Amniotic stem cell (primary cell): ENCODE data around the gene PLCH1.

Experiments used
- DNase-seq: peaks from one replicate; lab custom pipeline; 2025; lab: John Stamatoyannopoulos, UW

PLCH1 gene

DNA sequence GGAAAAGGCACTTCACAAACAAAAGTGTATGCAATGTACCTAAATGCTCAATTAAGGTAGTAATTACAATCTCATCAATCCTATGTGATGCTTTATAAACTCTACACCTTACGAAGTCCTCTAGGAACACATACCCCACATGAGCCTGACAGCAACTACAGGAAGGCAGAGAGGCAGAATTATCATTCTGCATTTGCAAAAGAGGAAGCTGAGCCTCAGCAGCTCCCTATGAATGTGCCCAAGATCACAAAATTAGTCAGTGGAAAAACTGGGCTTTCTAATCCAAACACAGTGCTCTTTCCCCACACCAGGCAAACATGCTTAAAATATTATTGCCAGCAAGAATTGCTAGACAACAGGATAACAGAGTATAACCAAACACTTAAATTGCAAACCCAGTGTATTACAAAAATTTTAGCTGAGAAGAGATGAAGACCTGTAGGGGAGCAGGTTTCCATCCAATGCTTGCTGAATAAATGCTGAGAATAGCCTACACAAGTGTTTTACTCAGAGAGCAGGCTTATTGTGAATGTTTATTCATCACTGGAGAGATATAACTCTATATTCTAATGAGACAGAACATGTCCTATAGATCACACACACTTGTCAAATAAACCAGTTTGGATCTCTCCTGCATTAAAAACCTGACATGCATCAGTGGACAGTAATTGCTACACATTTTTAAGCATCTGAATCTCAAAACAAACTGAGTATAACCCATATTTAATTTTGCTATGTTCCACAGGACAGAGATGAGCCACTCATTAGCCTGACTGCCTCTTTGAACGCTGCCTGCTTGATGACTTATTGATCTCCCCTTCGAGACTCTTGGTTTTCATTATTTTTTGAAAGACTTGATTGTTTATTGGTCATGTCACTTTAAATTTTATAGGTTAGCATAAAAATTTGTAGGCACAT lies 62.2 kb downstream of the PLCH1 start:
- DNase-seq, result no peak

DNA sequence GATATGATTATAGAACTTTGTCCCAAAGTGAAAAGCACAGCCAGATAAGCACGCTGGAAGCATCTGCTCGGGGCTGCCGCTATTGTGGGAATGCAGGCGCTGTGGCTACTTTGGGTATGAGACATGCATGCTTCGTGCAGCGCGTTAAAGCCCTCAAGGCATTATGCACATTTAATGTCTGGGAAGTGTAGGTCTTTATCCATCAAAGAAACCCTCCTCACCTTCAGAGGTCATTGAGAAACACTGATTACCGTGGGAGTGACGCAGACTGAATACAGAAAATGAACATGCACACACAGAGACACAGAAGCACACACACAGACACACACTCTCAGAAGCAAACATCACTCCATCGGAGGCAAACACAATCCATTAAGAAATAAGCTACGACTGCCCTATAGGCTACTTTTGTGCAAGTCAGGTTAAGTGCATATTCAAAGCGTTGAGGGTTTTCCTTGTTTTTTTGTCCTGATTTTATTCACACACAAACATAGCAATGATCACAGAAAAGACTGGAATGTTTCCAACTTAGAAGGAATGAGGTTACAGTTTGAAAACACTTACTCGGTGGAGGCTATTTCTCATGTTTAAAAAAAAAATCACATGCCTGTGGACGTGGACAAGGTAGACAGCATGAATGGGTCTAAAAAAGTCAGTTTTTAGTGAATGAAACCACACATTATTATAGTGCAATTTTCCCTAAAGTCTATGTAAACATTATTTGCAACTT lies 68.5 kb downstream of the PLCH1 start:
- DNase-seq, result peak; percentile 72

DNA sequence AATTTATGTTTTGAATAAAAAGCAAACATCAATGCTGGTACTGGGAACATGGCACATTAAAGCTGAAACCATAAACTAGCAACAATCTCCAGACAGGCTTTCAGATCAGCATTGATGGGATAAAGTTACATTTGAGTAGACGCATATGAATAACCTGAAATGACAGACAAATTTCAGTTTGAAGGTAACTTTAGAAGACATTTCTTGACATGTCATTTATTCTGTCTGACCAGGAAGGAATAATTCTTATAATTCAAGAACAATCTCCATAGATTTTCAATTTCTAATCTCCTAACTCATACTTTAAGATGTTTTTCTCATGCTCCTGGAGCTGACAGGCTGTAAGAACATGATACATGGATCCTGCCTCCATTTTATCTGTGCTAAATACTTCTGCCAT lies 69.8 kb downstream of the PLCH1 start:
- DNase-seq, result no peak

DNA sequence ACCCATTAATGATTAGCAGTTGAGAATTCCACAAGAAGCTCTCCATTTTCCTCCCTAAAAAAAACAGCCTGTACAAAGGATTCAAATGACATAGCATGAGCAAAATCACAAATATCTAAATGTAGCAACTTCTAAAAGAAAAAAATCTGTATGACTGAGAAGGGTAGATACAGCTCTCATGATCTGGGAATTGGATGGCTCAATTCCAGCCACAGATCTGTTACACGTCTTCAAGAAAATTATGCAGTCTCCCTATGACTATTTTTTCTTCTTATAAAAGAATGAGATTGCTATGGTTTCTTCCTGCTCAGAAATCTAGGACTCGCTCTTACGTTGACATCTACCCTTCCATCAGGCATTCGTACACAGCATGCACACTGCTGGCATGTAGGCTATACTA lies 71.5 kb downstream of the PLCH1 start:
- DNase-seq, result no peak

DNA sequence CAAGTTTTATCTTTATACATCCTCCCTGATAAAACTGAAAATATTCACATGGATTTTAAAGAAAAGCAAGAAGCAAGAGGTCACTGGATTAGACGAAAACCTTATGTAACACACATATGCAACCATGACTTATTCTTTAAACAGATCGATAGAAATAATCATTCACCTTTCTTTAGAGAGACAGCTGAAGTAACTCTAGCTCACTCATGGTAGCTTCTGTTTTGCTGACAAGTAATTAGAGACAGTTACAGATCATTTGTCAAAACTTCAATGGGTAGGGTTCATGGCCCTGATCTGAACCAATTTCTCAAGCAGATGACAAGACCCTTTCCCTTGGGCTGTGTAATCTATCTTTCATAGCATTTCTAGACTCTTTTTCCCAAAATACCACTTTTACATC lies 74.5 kb downstream of the PLCH1 start:
- DNase-seq, result no peak

DNA sequence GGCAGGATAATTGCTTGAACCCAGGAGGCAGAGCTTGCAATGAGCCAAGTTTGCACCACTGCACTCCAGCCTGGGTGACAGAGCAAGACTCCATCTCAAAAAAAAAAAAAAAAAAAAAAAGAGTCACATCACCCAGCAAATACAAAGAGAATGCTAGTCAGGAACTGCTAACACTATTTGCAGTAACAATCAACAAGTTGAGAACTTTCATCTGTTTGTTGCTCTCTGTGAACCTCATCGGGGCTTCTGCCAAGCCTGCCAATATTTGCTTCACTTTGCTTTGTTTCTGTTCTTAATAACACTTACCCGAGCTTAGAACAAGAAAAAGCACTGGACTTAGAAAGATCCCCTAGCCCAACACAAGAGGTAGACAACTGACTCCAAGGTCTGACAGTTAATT lies 76.9 kb downstream of the PLCH1 start:
- no peak for DNase-seq

DNA sequence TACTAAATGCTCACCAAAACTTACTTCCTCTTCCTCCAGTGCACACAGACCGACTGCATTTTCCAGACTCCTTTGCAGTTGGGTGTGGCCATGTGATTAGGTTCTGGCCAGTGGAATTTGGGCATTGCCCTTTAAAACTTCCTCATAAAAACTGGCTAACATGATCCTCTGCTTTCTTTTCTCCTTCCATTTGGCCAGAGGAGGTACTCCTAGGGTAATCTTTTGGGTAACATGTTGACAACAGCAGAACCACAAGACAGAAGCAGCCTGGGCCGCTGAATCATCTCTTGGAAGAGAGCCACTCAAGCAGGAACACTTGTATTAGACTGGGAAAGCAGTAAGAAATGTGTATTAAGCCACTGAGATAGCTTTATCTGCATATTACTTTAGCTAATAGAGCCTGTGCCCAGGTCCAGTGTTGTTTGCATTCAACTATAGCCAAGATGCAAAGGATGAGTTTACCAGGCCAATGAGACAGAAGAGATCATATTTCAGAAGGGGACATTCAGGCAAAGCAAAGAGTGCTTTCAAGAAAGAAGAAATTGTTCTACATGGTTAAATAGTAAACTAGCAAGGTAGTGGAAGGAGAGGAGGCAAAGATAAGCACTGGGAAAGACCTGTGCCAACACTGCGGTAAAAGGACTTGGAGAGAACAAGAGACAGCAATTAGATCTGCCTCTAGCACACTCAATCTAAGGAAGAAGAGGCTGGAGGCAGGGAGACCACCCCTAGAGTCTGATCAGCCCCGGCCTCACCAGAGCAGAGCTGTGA lies 79.8 kb downstream of the PLCH1 start:
- DNase-seq, result no peak

DNA sequence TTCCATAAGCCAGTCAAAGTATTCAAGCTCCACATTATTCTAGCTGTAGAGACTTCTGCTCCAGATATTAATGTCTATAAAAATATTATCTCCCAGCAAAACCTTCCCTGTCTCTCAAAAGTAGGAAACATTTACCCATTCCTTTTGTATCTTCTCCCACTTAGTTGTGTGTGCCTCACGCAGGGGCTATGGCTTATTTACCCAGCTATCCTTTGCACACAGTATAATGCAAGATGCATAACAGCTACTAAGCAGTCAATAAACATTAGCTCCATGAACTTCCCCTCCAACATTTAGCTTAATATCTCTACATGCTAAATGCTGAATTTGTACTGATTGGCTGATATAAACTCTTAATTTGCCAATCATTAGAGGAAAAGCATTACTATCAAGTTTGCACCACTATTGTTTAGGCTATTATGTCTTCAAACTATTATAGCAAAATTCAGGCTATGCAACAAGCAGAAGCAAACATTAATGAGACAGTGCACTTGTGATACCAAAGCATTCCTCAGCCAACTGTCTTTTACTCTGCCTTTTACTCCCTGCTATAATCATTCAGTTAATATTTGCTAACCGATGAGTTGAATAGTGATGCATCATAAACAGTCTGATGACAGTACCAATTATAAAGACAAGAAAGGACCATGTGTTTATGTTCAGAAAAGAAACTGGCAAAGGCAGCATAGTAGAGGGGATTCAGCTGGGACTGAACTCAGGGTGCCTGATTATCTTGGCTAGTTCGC lies 81.2 kb downstream of the PLCH1 start:
- DNase-seq, result no peak

DNA sequence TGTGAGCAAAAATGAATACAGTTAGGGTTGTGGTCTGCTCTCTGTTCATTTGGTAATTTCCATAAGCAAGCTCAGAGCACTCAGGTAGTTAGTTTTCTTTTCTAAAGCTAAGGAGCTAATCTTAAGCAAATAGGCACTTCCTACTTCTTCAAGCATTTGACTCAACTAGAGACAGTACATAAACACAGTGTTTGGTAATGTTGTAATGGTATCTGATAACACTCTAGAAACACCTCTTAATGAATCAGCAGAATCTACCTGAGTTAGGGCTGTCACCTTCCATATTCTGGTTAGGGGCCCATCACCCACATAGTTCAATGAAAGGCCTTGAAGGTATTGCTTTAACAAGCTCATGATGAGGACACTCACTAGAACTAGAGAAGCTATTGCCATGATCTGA lies 83.1 kb downstream of the PLCH1 start:
- DNase-seq, result no peak

DNA sequence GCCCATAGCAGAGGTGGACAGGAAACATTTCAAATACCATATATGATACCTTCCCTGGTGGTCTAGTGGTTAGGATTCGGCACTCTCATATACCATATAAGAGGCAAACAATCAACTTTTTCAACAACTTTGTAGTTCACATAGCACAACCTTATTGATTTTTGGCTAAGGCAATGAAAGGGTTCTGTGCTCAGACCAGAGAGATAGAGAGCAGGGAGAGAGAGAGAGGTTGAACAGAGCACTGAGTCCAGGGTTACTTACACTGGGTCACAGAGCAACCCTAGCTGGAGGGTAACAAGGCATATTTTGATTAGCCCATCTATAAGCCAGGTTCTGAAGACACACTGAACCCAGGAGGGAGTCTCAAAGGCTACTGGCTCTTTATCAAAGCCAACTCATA lies 83.8 kb downstream of the PLCH1 start:
- DNase-seq, result no peak

DNA sequence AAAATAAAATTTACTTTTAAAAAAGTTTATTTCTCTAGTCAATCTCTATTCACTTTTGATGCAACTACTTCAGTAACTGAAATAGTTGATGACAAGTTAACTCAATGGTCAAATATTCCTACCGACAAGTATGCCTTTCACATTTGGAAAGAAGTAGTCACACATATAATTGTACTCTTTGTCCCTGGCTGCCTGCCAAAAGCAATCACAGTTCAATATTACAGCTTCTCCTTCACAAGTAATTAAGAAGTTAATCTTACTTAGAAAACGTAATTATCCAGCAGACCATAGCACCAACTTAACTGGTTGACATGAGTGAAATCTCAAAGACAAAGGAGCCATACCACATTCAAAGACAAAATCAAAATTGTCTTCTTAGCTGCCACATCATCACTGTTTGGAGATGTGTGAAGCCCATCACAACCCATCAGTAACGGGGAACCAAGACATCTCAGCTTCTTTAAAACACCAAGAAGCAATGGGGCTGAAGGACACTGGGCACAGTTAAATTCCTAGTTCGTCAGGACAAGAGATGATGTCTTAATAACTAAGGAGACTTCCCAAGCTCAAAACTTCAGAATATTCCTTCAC lies 86.1 kb downstream of the PLCH1 start:
- DNase-seq, result no peak

DNA sequence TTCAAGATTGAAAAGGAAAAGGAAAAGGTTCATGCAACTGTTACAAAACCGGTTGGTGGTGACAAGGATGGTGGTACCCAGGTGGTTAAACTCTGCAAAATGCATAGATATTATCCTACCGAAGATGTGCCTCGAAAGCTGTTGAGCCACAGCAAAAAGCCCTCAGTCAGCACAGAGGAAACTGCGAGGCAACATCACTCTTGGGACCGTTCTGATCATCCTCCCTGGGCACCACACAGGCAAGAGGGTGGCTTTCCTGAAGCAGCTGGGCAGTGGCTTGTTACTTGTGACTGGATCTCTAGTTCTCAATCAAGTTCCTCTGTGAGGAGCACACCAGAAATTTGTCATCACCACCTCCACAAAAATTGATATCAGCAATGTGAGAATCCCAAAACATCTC lies 86.9 kb downstream of the PLCH1 start:
- DNase-seq, result no peak

DNA sequence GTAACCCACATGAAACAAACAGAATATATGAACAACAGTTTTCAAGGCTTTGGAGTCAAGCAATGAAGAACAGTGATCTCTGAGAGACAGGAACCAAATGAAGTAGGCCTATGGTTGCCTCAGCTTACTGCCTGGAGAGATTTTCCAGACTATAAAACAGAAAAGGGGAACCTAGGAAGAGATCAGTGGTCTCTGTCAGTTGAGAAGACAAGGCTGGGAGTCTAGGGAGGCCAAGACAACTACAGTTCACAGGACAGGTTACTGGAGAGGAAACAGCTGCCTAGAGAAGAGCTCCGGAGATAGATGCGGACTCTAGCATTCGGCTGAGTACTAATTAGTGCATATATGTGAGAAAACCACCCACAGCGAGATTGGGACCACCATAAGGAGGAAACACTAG lies 87.7 kb downstream of the PLCH1 start:
- DNase-seq, result no peak

DNA sequence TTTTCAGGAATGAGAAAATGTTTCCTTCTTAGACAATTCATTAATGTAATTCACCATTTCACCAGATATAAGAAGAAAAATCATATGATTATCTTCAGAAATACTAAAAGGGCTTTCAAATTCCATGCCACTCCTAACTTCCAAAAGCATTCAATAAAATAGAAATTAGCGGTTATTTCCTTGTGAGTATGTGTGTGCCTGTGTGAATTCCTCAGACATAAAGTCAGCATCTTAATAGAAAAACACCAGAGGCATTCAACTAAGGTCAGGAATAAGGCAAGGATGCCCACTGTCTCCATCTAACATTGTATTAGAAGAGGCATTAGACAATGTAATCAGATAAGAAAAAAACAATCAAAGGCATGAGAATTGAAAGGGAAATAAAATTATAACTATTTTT lies 88.4 kb downstream of the PLCH1 start:
- no peak for DNase-seq

DNA sequence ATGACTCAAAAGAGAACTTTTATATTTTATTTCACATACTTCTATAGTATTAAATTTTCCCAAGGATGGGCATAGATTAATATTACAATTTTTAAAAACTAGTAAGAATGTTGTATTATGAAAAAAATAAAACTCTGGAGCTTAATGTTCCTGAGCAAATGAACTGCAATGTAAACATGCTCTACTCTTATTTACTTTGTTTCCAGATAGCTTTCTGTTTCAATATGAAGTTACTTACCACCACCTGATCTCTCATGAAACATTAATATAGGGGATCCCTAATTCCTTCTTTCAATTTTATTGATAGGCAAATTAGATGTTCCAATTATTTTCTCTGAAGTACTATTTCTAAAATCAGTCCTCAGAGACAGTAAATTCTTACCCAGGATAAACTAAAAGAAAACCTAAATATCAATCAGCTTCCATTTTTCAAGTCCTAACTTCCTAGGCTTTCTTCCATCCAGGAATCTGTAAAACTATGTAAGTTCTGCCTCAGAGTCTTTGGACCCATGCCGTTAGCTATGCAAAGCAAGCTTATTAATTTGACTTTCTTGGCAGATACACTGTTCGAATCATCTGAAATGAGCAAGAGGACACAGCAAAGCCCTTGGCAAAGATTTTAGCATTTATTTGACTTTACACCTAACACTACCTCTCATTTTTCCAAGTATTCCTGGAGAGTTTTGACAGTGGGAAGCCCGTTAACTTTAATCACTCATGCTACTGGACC lies 93.2 kb downstream of the PLCH1 start:
- no peak for DNase-seq

DNA sequence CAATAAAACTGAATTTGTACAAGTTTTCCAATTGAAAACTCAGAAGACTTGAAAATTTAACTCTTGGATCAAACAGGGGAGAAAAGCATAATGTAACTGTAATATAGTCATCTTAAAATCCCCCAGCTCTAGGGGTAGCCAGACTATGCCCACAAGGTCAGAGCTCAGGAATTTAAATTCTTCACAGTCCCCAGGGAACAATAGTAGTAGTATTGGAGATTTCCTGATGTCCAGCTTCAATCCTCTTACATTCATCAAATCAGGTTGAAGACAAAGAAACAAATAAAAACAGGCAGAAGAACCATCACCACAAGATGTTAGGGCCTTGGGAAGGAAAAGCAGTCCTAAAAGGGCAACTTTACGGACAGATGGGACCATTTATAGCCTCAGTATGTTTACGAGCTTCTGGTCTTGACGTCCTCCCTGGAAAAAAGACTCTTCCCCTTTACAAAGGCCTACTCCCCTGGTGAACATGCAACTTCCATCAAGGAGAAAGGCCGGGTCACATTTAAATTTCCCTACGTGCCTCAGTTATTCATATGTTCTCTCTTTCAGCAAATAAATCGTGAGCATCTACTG lies 96.8 kb downstream of the PLCH1 start:
- no peak for DNase-seq

DNA sequence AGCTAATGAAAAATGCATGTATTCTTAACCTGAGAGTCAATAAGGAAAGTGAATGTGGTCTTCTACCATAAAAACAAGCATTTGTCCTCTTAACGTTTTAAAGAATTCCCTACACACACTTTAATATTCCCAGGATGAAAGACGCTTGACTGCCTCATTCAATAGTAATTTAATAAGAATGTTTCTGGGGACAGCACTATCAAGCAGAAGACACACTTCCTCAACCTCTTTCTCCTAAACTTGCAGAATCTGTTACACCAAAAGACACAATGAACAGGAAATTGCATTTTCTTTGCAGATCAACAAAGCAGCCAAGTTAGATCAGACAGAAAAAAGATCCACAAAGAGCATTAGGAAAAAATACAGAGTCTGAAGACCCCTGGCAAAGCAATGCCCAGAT lies 97.7 kb downstream of the PLCH1 start:
- no peak for DNase-seq

DNA sequence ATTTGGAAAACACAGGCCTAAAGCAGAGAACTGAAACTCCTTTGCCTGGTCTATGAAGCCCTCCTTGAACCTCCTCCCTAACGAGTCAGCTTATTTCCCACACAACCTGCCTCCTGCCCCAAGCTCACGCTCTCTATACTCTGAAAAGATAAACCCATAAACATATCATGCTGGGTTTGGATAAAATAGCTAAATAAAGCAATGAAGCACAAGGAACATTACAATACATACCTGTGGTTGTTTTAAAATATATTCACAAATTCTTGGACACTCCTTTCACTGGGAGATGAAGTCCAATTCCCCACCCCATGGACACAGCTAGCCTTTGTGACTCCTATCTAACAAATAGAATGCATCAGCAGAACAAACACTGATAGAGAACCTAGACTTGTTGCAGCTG lies 98.2 kb downstream of the PLCH1 start:
- DNase-seq, result no peak

DNA sequence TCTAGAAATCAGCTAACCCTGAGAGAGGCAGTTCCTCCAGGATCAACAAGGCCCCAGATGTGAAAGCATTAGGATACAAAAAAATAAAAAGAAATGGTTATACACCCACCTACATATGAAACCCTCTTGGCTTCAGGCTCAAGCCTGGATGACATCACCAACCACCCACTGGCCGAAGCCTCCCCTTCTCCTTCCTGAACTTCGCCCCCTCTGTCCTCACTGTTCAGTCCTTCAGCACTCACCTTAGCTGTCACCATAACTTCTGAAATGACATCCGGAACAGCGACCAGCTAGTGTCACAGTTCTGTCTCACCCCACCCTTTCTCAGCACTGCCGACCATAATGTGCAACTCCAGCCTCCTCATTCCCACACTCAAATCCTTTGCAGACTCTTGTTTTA lies 98.7 kb downstream of the PLCH1 start:
- no peak for DNase-seq

DNA sequence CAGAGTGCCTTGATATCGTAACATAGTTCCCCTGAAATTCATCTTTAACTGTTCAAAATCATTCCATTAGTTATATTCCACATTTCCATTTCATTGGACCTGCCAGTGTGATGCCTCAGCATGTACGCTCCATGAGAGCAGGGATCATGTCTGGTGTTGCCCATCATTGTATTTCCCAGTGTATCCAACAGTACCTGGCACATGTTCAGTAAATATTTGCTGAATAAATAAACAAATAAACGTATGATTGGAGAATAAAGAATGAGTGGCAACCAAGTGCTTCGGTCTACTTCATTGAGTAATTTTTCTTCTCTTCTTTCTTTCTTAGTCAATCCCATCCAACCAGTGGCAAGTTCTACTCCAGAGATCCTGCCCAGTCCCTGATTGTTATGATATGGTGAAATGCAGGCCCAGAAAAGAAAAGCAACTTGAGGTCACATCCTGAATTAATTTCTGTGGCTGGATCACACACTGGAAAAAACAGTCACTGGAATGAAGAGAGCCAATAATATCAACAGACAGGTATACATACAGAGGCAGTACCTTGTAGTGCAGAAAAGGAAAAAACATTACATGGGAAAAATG lies 101.2 kb downstream of the PLCH1 start:
- no peak for DNase-seq
